H1 (cell line): Measurements from ENCODE around the gene ZNF488. TPM values are rescaled to one million over a fixed set of nuclear protein-coding genes. Genes with fewer than 3 reads are reported as not detected.

Source experiments
- CTCF ChIA-PET: fragments of 300-600 bp; sonication (Branson Sonifier 250); formaldehyde crosslinking; loops from one replicate; lab custom pipeline; 2021; ENCODE audit not compliant: partially characterized antibody; lab: Charles Lee
- POLR2A ChIA-PET: fragments of 300-600 bp; sonication (Branson Sonifier 250); formaldehyde crosslinking; loops from one replicate; lab custom pipeline; 2021; ENCODE audit warnings: inconsistent platforms; ENCODE audit not compliant: partially characterized antibody; lab: Charles Lee
- DNase-seq, 2 experiments: peaks; one replicate each; pipeline versions ENCODE4 v3.0.0 to v3.0.0-alpha.2; 2010 to 2022; ENCODE audit warnings: low spot score in 2 of 2, low read depth in 1 of 2, mixed read lengths in 1 of 2
- FAIRE-seq: peaks from 2 replicates; lab custom pipeline; 2011; peaks lifted over from hg19 to GRCh38; lab: Jason Lieb, UNC
- H2AFZ ChIP-seq: 2 replicates; pipeline ENCODE4 v1.8.1; 2012; ENCODE audit warnings: low read length, inconsistent platforms
- H2AK5ac ChIP-seq: 2 replicates; pipeline ENCODE4 v1.6.1; 2013; ENCODE audit warnings: low read depth, low read length
- H2BK120ac ChIP-seq: replicated peaks from 2 replicates; pipeline ENCODE3; 2013; ENCODE audit warnings: low read depth, low read length, inconsistent platforms
- H2BK12ac ChIP-seq: 2 replicates; pipeline ENCODE4 v1.6.1; 2013; ENCODE audit warnings: low read depth, low read length
- H2BK15ac ChIP-seq: 2 replicates; pipeline ENCODE4 v1.6.1; 2013; ENCODE audit warnings: low read length
- H2BK20ac ChIP-seq: 2 replicates; pipeline ENCODE4 v1.6.1; 2013; ENCODE audit warnings: low read length
- H2BK5ac ChIP-seq: 2 replicates; pipeline ENCODE4 v1.6.1; 2013; ENCODE audit warnings: low read depth, low read length
- H3K14ac ChIP-seq: 2 replicates; pipeline ENCODE4 v1.6.1; 2013; ENCODE audit warnings: inconsistent platforms; ENCODE audit not compliant: insufficient read length
- H3K18ac ChIP-seq: 2 replicates; pipeline ENCODE4 v1.6.1; 2013; ENCODE audit warnings: low read length; ENCODE audit errors: extremely low read depth
- H3K23ac ChIP-seq: 2 replicates; pipeline ENCODE4 v1.6.1; 2013; ENCODE audit warnings: inconsistent platforms; ENCODE audit not compliant: insufficient read length
- H3K23me2 ChIP-seq: 2 replicates; pipeline ENCODE4 v1.6.1; 2013; ENCODE audit warnings: low read depth, low read length
- H3K27ac ChIP-seq: 2 replicates; pipeline ENCODE4 v1.6.1; 2011; ENCODE audit warnings: low read depth, low read length, inconsistent platforms
- H3K27me3 ChIP-seq, 4 experiments: replicated peaks in 1 of 4; 1 replicate in 1 of 4; 2 replicates in 3 of 4; pipeline versions ENCODE4 v1.6.1 to v1.8.1; 2011 to 2013; ENCODE audit warnings: low read length in 3 of 4, mild to moderate bottlenecking in 3 of 4, inconsistent platforms in 2 of 4, mixed read lengths in 2 of 4, moderate library complexity in 1 of 4; ENCODE audit not compliant: control insufficient read depth in 3 of 4, insufficient read depth in 3 of 4; ENCODE audit errors: extremely low read depth in 1 of 4
- H3K36me3 ChIP-seq, 4 experiments: 2 replicates each; pipeline versions ENCODE4 v1.6.1 to v1.8.1; 2011 to 2013; ENCODE audit warnings: mild to moderate bottlenecking in 4 of 4, low read length in 3 of 4, moderate library complexity in 2 of 4, control low read depth in 1 of 4, inconsistent platforms in 1 of 4; ENCODE audit not compliant: insufficient read depth in 4 of 4, control insufficient read depth in 2 of 4
- H3K4ac ChIP-seq: replicated peaks from 2 replicates; pipeline ENCODE3; 2013; ENCODE audit warnings: low read length, low read depth, mixed read lengths, inconsistent platforms; ENCODE audit not compliant: insufficient read length
- H3K4me1 ChIP-seq, 4 experiments: replicated peaks in 1 of 4; 1 replicate in 1 of 4; 2 replicates in 3 of 4; pipeline versions ENCODE4 v1.6.1 to v1.8.1; 2011 to 2013; ENCODE audit warnings: low read length in 3 of 4, inconsistent platforms in 2 of 4, mixed read lengths in 1 of 4; ENCODE audit not compliant: insufficient read depth in 4 of 4, control insufficient read depth in 3 of 4
- H3K4me2 ChIP-seq, 2 experiments: 2 replicates each; pipeline versions ENCODE4 v1.6.1 to v1.8.1; 2011 to 2013; ENCODE audit warnings: low read depth in 2 of 2, low read length in 2 of 2, control low read depth in 1 of 2, inconsistent platforms in 1 of 2, mild to moderate bottlenecking in 1 of 2; ENCODE audit not compliant: insufficient read depth in 1 of 2
- H3K4me3 ChIP-seq, 4 experiments: fragments of 200-600, 300-600 bp in 1 of 4; sonication (generic), shearing (Covaris generic), sonication (Bioruptor Twin) in 1 of 4; 2 replicates each; pipeline versions ENCODE4 v1.5.1 to v1.8.1; 2011 to 2016; ENCODE audit warnings: low read length in 4 of 4, low read depth in 3 of 4, control low read depth in 2 of 4, inconsistent platforms in 2 of 4, mild to moderate bottlenecking in 2 of 4, mixed read lengths in 1 of 4, moderate library complexity in 1 of 4; ENCODE audit not compliant: insufficient read depth in 2 of 4; ENCODE audit errors: extremely low read depth in 1 of 4
- H3K56ac ChIP-seq: replicated peaks from 2 replicates; pipeline ENCODE3; 2013; ENCODE audit warnings: low read depth, mild to moderate bottlenecking, mixed read lengths, low read length, inconsistent platforms; ENCODE audit not compliant: insufficient read length
- H3K79me1 ChIP-seq: 2 replicates; pipeline ENCODE4 v1.6.1; 2013; ENCODE audit warnings: low read depth, low read length, control low read depth
- H3K79me2 ChIP-seq, 2 experiments: 2 replicates each; pipeline versions ENCODE4 v1.6.1 to v1.8.1; 2012 to 2013; ENCODE audit warnings: low read length in 2 of 2, mild to moderate bottlenecking in 2 of 2, inconsistent platforms in 1 of 2; ENCODE audit not compliant: insufficient read depth in 2 of 2, control insufficient read depth in 1 of 2
- H3K9ac ChIP-seq, 4 experiments: replicated peaks in 1 of 4; 1 replicate in 1 of 4; 2 replicates in 3 of 4; pipeline versions ENCODE4 v1.6.1 to v1.8.1; 2011 to 2013; ENCODE audit warnings: low read depth in 3 of 4, low read length in 3 of 4, control low read depth in 2 of 4, mild to moderate bottlenecking in 2 of 4, moderate library complexity in 2 of 4, inconsistent platforms in 1 of 4; ENCODE audit errors: extremely low read depth in 1 of 4
- H3K9me3 ChIP-seq, 2 experiments: 2 replicates each; pipeline versions ENCODE4 v1.6.1 to v1.8.1; 2012 to 2013; ENCODE audit warnings: mild to moderate bottlenecking in 2 of 2, moderate library complexity in 2 of 2, control low read depth in 1 of 2, inconsistent platforms in 1 of 2, low read depth in 1 of 2, low read length in 1 of 2, mixed read lengths in 1 of 2; ENCODE audit not compliant: insufficient read depth in 2 of 2
- H4K20me1 ChIP-seq, 2 experiments: replicated peaks in 1 of 2; 2 replicates each; pipeline versions ENCODE3 to v1.8.1; 2011 to 2013; ENCODE audit warnings: inconsistent platforms in 2 of 2, low read length in 2 of 2, mild to moderate bottlenecking in 1 of 2; ENCODE audit not compliant: insufficient read depth in 2 of 2, control insufficient read depth in 1 of 2
- H4K5ac ChIP-seq: 2 replicates; pipeline ENCODE4 v1.6.1; 2013; ENCODE audit warnings: low read length, low read depth, mixed read lengths, inconsistent platforms; ENCODE audit not compliant: insufficient read length
- H4K8ac ChIP-seq: 2 replicates; pipeline ENCODE4 v1.8.0; 2013; ENCODE audit warnings: mild to moderate bottlenecking, moderate library complexity, low read length, inconsistent platforms; ENCODE audit not compliant: insufficient read depth; ENCODE audit errors: extremely low read depth
- H4K91ac ChIP-seq: replicated peaks from 2 replicates; pipeline ENCODE3; 2013; ENCODE audit warnings: low read length, mixed read lengths, inconsistent platforms; ENCODE audit not compliant: insufficient read length
- BACH1 ChIP-seq: IDR thresholded peaks from 2 replicates; pipeline ENCODE4 v1.6.1; 2012; ENCODE audit warnings: low read length, improper control_type of control experiment
- BRCA1 ChIP-seq: IDR thresholded peaks from 2 replicates; pipeline ENCODE4 v1.6.1; 2012; ENCODE audit warnings: low read depth, low read length, improper control_type of control experiment
- CREB1 ChIP-seq: IDR thresholded peaks from 2 replicates; pipeline ENCODE4 v1.6.1; 2012; ENCODE audit warnings: inconsistent platforms
- E2F6 ChIP-seq: IDR thresholded peaks from 2 replicates; pipeline ENCODE4 v1.6.1; 2012; ENCODE audit warnings: inconsistent platforms
- FOSL1 ChIP-seq: IDR thresholded peaks from 2 replicates; pipeline ENCODE4 v1.6.1; 2011; ENCODE audit warnings: mild to moderate bottlenecking, low read depth, low read length, moderate library complexity; ENCODE audit not compliant: insufficient read depth
- HDAC2 ChIP-seq, 2 experiments: fragments of 300-600 bp in 1 of 2; sonication (generic) in 1 of 2; IDR thresholded peaks; 2 replicates each; pipeline ENCODE4 v1.6.1; 2011 to 2012; ENCODE audit warnings: low read depth in 2 of 2, low read length in 2 of 2, mild to moderate bottlenecking in 2 of 2, moderate library complexity in 2 of 2, borderline replicate concordance in 1 of 2, inconsistent platforms in 1 of 2
- JUND ChIP-seq: IDR thresholded peaks from 2 replicates; pipeline ENCODE4 v1.6.1; 2011; ENCODE audit warnings: mild to moderate bottlenecking, improper control_type of control experiment, low read length
- KDM4A ChIP-seq: IDR thresholded peaks from one replicate; pipeline ENCODE4 v1.7.1; 2012; ENCODE audit warnings: low read depth, mild to moderate bottlenecking, moderate library complexity, low read length, inconsistent platforms; ENCODE audit not compliant: severe bottlenecking
- KDM5A ChIP-seq: fragments of 200-600 bp; IDR thresholded peaks from 2 replicates; pipeline ENCODE4 v1.7.1; 2012; ENCODE audit warnings: mild to moderate bottlenecking, low read length, inconsistent platforms, mixed read lengths
- MAFK ChIP-seq: IDR thresholded peaks from 2 replicates; pipeline ENCODE4 v1.6.1; 2012; ENCODE audit warnings: low read depth, mild to moderate bottlenecking, improper control_type of control experiment, low read length
- NRF1 ChIP-seq: IDR thresholded peaks from 2 replicates; pipeline ENCODE4 v1.6.1; 2011; ENCODE audit warnings: mild to moderate bottlenecking, low read depth, low read length, improper control_type of control experiment
- POLR2A ChIP-seq, 2 experiments: IDR thresholded peaks; 1 replicate in 1 of 2; 2 replicates in 1 of 2; pipeline ENCODE4 v1.6.1; 2011; ENCODE audit warnings: low read depth in 2 of 2, low read length in 2 of 2, mild to moderate bottlenecking in 2 of 2; ENCODE audit errors: control extremely low read depth in 1 of 2
- SP1 ChIP-seq: IDR thresholded peaks from 2 replicates; pipeline ENCODE4 v1.6.1; 2011; ENCODE audit warnings: low read depth, low read length
- SP4 ChIP-seq: IDR thresholded peaks from 2 replicates; pipeline ENCODE4 v1.6.1; 2012; ENCODE audit warnings: low read length, inconsistent platforms
- SRF ChIP-seq: IDR thresholded peaks from 2 replicates; pipeline ENCODE4 v1.6.1; 2011; ENCODE audit warnings: mild to moderate bottlenecking, low read depth, low read length, moderate library complexity
- SUZ12 ChIP-seq: fragments of 200-600 bp; sonication (generic); IDR thresholded peaks from 2 replicates; pipeline ENCODE4 v1.6.1; 2012; ENCODE audit warnings: mild to moderate bottlenecking, inconsistent platforms, low read length, moderate library complexity, mixed read lengths
- WGBS, 2 experiments: shearing (Covaris generic) in 1 of 2; methylation state at CpG; one replicate each; pipeline versions ENCODE4 v1.1.6 to v1.1.7; 2013 to 2015; ENCODE audit warnings: low lambda C conversion rate in 2 of 2, mixed read lengths in 2 of 2, inconsistent platforms in 1 of 2, low coverage in 1 of 2, missing lambda C conversion rate in 1 of 2; ENCODE audit not compliant: insufficient replicate concordance in 2 of 2, insufficient coverage in 1 of 2, insufficient read length in 1 of 2; ENCODE audit errors: extremely low coverage in 1 of 2, missing lambda C conversion rate in 1 of 2; 5-methylcytosine and 5-hydroxymethylcytosine counted together
- polyA plus RNA-seq, 7 experiments: library from polyadenylated mRNA; depleted of rRNA in 3 of 7; stranded (reverse) in 5 of 7; unstranded in 2 of 7; fragments of >200 nt in 5 of 7; fragments of 200-250 nt in 2 of 7; gene quantifications; 1 replicate in 5 of 7; 2 replicates in 1 of 7; 4 replicates in 1 of 7; pipeline versions ENCODE4 v1.2.1 to v1.2.3, GENCODE V29; 2011 to 2013; ENCODE audit warnings: missing spikeins in 2 of 7, mixed read lengths in 2 of 7
- total RNA-seq: library from RNA; stranded (reverse); fragmentation: NEBNext Ultra II Directional; extraction: Animal tissue kit (Norgen Biotek cat#: 25700); gene quantifications from 2 replicates; pipeline ENCODE4 v1.2.1, GENCODE V29; 2021

The ZNF488 gene
- total and polyA plus RNA-seq, 2 of the 8 experiments (the other 6 are each of a cell fraction or from before 2014, with no cell fraction given), result 7.9 to 11.4 TPM

GRCh38 chr10:47330804-47331203, 53.3 kb downstream of the ZNF488 start:
- Histone ChIP-seq H3K23ac (no peak overlapping the region), H2BK15ac (no peak overlapping the region), H3K56ac (no peak overlapping the region), H2AK5ac (no peak overlapping the region), H4K5ac (no peak overlapping the region), H2BK5ac (no peak overlapping the region), H3K14ac (no peak overlapping the region), H3K27me3 (no peaks in the 10 kb centered on the region; a peak in 1 of 7 replicates), H3K79me2 (no peaks in the 10 kb centered on the region), H3K9ac (no peak overlapping the region), H4K91ac (no peak overlapping the region), H3K4ac (no peak overlapping the region), H3K27ac (no peak overlapping the region), H3K9me3 (no peaks in the 10 kb centered on the region), H2BK20ac (no peak overlapping the region), H3K23me2 (no peaks in the 10 kb centered on the region), H4K20me1 (peaks cover 0 to 4% of the 10 kb centered on the region in 2 experiments), H2AFZ (no peak overlapping the region), H2BK12ac (no peak overlapping the region), H3K79me1 (no peaks in the 10 kb centered on the region), H3K4me1 (no peaks in the 10 kb centered on the region), H4K8ac (no peak overlapping the region), H3K36me3 (no peaks in the 10 kb centered on the region; a peak in 1 of 8 replicates), H3K18ac (no peak overlapping the region), H3K4me2 (no peak overlapping the region), H3K4me3 (no peak overlapping the region), H2BK120ac (no peak overlapping the region)
- WGBS, 2 experiments, result 85% methylated on average over 3 of the region's 3 CpGs; no CpG with 5 or more reads in 1 of the 2 experiments
- ChIA-PET CTCF (interaction anchor here (0.6 to 1.0 kb wide), 2 partner anchors 47 to 1448 kb away, joined by 3 to 5 read pairs; no protein-coding TSS in a partner anchor), POLR2A (no interaction called here)
- FAIRE-seq (no peak), DNase-seq (no peak)
- TF ChIP-seq KDM4A (no peak), NRF1 (no peak), SUZ12 (no peak), KDM5A (no peak), E2F6 (no peak), SP4 (no peak), FOSL1 (no peak), MAFK (no peak), HDAC2 (IDR thresholded peaks at IDR 0.05; ENCODE audit: borderline replicate concordance in 1 of 2, low read depth in 2 of 2, low read length in 2 of 2) (no peak), POLR2A (IDR thresholded peaks at IDR 0.05; ENCODE audit: control extremely low read depth in 1 of 2, low read depth in 2 of 2, low read length in 2 of 2) (no peak), BACH1 (no peak), SRF (no peak), CREB1 (no peak), BRCA1 (no peak), SP1 (no peak), JUND (no peak)
